Neuronal stem cell (in vitro differentiated cells): Measurements from ENCODE around the gene ALDH1L1.

Experiments
- DNase-seq: peaks from one replicate; pipeline ENCODE4 v3.0.0-alpha.2; 2013; ENCODE audit warnings: low spot score
- H2AFZ ChIP-seq: one replicate; pipeline ENCODE4 v1.6.1; 2013; ENCODE audit warnings: mild to moderate bottlenecking, low read length, inconsistent platforms
- H2AK5ac ChIP-seq: 2 replicates; pipeline ENCODE4 v1.6.1; 2013; ENCODE audit warnings: low read depth, mild to moderate bottlenecking, inconsistent platforms, low read length, moderate library complexity, mixed read lengths
- H2BK120ac ChIP-seq: 2 replicates; pipeline ENCODE4 v1.6.1; 2013; ENCODE audit warnings: low read depth, mild to moderate bottlenecking, inconsistent platforms, low read length, moderate library complexity, mixed read lengths
- H2BK12ac ChIP-seq: one replicate; pipeline ENCODE4 v1.6.1; 2013; ENCODE audit warnings: low read length, inconsistent platforms
- H2BK15ac ChIP-seq: 2 replicates; pipeline ENCODE4 v1.6.1; 2013; ENCODE audit warnings: mild to moderate bottlenecking, low read length, inconsistent platforms, mixed read lengths
- H2BK5ac ChIP-seq: one replicate; pipeline ENCODE4 v1.6.1; 2013; ENCODE audit warnings: inconsistent platforms, mild to moderate bottlenecking, low read length, moderate library complexity
- H3K14ac ChIP-seq: one replicate; pipeline ENCODE4 v1.6.1; 2013; ENCODE audit warnings: low read length, inconsistent platforms
- H3K18ac ChIP-seq: 2 replicates; pipeline ENCODE4 v1.6.1; 2013; ENCODE audit warnings: low read length, inconsistent platforms
- H3K23ac ChIP-seq: 2 replicates; pipeline ENCODE4 v1.6.1; 2013; ENCODE audit warnings: low read depth, mild to moderate bottlenecking, mixed read lengths, low read length, inconsistent platforms; ENCODE audit not compliant: poor library complexity
- H3K27ac ChIP-seq: replicated peaks from 3 replicates; pipeline ENCODE4 v1.5.1; 2013; ENCODE audit warnings: low read length, inconsistent platforms
- H3K27me3 ChIP-seq, 3 experiments: 2 replicates each; pipeline ENCODE4 v1.6.1; 2013; ENCODE audit warnings: low read length in 3 of 3, mild to moderate bottlenecking in 2 of 3, inconsistent platforms in 1 of 3, low read depth in 1 of 3, mixed read lengths in 1 of 3, moderate library complexity in 1 of 3; ENCODE audit not compliant: control insufficient read depth in 3 of 3, insufficient read depth in 3 of 3
- H3K36me3 ChIP-seq, 2 donors: replicated peaks in 1 of 2; 2 replicates each; pipeline ENCODE4 v1.6.1; 2013; ENCODE audit warnings: low read length in 2 of 2; ENCODE audit not compliant: control insufficient read depth in 2 of 2, insufficient read depth in 2 of 2
- H3K4ac ChIP-seq: 2 replicates; pipeline ENCODE4 v1.6.1; 2013; ENCODE audit warnings: inconsistent platforms, mild to moderate bottlenecking, low read length, moderate library complexity
- H3K4me1 ChIP-seq, 2 donors: 1 replicate in 1 of 2; 2 replicates in 1 of 2; pipeline ENCODE4 v1.6.1; 2013; ENCODE audit warnings: low read length in 2 of 2, low read depth in 1 of 2; ENCODE audit not compliant: control insufficient read depth in 2 of 2, insufficient read depth in 1 of 2
- H3K4me2 ChIP-seq: one replicate; pipeline ENCODE4 v1.6.1; 2013; ENCODE audit warnings: mild to moderate bottlenecking, low read length, inconsistent platforms; ENCODE audit not compliant: insufficient read depth, poor library complexity, severe bottlenecking
- H3K4me3 ChIP-seq, 2 donors: 2 replicates each; pipeline ENCODE4 v1.5.1; 2013; ENCODE audit warnings: low read length in 2 of 2, mild to moderate bottlenecking in 2 of 2, inconsistent platforms in 1 of 2, moderate library complexity in 1 of 2
- H3K79me1 ChIP-seq: one replicate; pipeline ENCODE4 v1.6.1; 2013; ENCODE audit warnings: low read depth, mild to moderate bottlenecking, inconsistent platforms, low read length, moderate library complexity
- H3K9ac ChIP-seq: one replicate; pipeline ENCODE4 v1.6.1; 2013; ENCODE audit warnings: mild to moderate bottlenecking, low read depth, low read length, inconsistent platforms; ENCODE audit not compliant: poor library complexity
- H3K9me3 ChIP-seq, 2 donors: replicated peaks in 1 of 2; 2 replicates each; pipeline versions ENCODE3 to v1.6.1; 2013; ENCODE audit warnings: low read length in 2 of 2, mild to moderate bottlenecking in 2 of 2, inconsistent platforms in 1 of 2, low read depth in 1 of 2, mixed read lengths in 1 of 2, moderate library complexity in 1 of 2; ENCODE audit not compliant: control insufficient read depth in 2 of 2, insufficient read depth in 1 of 2
- H4K8ac ChIP-seq: one replicate; pipeline ENCODE4 v1.6.1; 2013; ENCODE audit warnings: low read depth, mild to moderate bottlenecking, inconsistent platforms, low read length, moderate library complexity
- H4K91ac ChIP-seq: one replicate; pipeline ENCODE4 v1.6.1; 2013; ENCODE audit warnings: low read length, low read depth, mild to moderate bottlenecking, inconsistent platforms; ENCODE audit not compliant: poor library complexity
- WGBS, 2 donors: extraction: QIAGEN DNeasy Blood & Tissue Kit; methylation state at CpG; one replicate each; pipeline ENCODE4 v1.1.7; 2013; ENCODE audit warnings: missing lambda C conversion rate in 2 of 2, mixed read lengths in 1 of 2; ENCODE audit not compliant: insufficient read length in 2 of 2, insufficient replicate concordance in 1 of 2; ENCODE audit errors: extremely low coverage in 2 of 2; 5-methylcytosine and 5-hydroxymethylcytosine counted together

The ALDH1L1 gene

GRCh38 chr3:126201168-126201567 lies 20.8 kb upstream of the ALDH1L1 start:
- H2AK5ac ChIP-seq = no peak overlapping the region
- no peak overlapping the region for H3K9ac ChIP-seq
- no peak overlapping the region for H4K91ac ChIP-seq
- no peaks in the 10 kb centered on the region for H3K9me3 ChIP-seq
- no peak overlapping the region for H3K18ac ChIP-seq
- H3K36me3 ChIP-seq = no peaks in the 10 kb centered on the region
- peaks cover 0 to 3% (median 0%) of the 10 kb centered on the region in 3 experiments for H3K27me3 ChIP-seq
- H3K4me2 ChIP-seq = no peak overlapping the region
- H2AFZ ChIP-seq = no peak overlapping the region
- no peak overlapping the region for H2BK12ac ChIP-seq
- H4K8ac ChIP-seq = no peak overlapping the region
- DNase-seq = no peak
- H3K79me1 ChIP-seq = no peaks in the 10 kb centered on the region
- no peak overlapping the region for H3K4ac ChIP-seq
- H3K4me1 ChIP-seq = peaks cover 2 to 3% of the 10 kb centered on the region in 2 donors
- no peak overlapping the region for H3K23ac ChIP-seq
- no peak overlapping the region for H2BK5ac ChIP-seq
- no peak overlapping the region for H3K14ac ChIP-seq
- no peak overlapping the region for H3K4me3 ChIP-seq
- no CpG with 5 or more reads among the region's 3 CpGs for WGBS, 2 donors
- no peak overlapping the region for H2BK15ac ChIP-seq
- H3K27ac ChIP-seq = no peak overlapping the region
- H2BK120ac ChIP-seq = no peak overlapping the region

GRCh38 chr3:126200534-126200933 lies 20.1 kb upstream of the ALDH1L1 start:
- H3K4me2 ChIP-seq = no peak overlapping the region
- H2BK120ac ChIP-seq = no peak overlapping the region
- no peak overlapping the region for H3K4ac ChIP-seq
- no peak overlapping the region for H3K14ac ChIP-seq
- no peak overlapping the region for H2BK5ac ChIP-seq
- no peak overlapping the region for H4K8ac ChIP-seq
- H2BK12ac ChIP-seq = no peak overlapping the region
- no peaks in the 10 kb centered on the region for H3K9me3 ChIP-seq
- no peak overlapping the region for H3K4me3 ChIP-seq
- no peaks in the 10 kb centered on the region for H3K79me1 ChIP-seq
- no peak overlapping the region for H2AK5ac ChIP-seq
- H2BK15ac ChIP-seq = no peak overlapping the region
- no peak for DNase-seq
- no peak overlapping the region for H3K27ac ChIP-seq
- no CpG with 5 or more reads among the region's 3 CpGs for WGBS, 2 donors
- no peaks in the 10 kb centered on the region for H3K27me3 ChIP-seq
- no peak overlapping the region for H3K18ac ChIP-seq
- H3K9ac ChIP-seq = no peak overlapping the region
- no peak overlapping the region for H3K23ac ChIP-seq
- no peaks in the 10 kb centered on the region for H3K36me3 ChIP-seq
- H4K91ac ChIP-seq = no peak overlapping the region
- H2AFZ ChIP-seq = no peak overlapping the region
- H3K4me1 ChIP-seq = peaks cover 2 to 3% of the 10 kb centered on the region in 2 donors

- H3K4me3 ChIP-seq = no peak overlapping the region
- H4K91ac ChIP-seq = no peak overlapping the region
- H3K4me1 ChIP-seq = peaks cover 2 to 3% of the 10 kb centered on the region in 2 donors
- H2BK120ac ChIP-seq = no peak overlapping the region
- H3K4me2 ChIP-seq = no peak overlapping the region
- no peak overlapping the region for H3K27ac ChIP-seq
- no peak overlapping the region for H3K4ac ChIP-seq
- H3K9me3 ChIP-seq = peaks cover 0 to 3% of the 10 kb centered on the region in 2 donors
- H3K23ac ChIP-seq = no peak overlapping the region
- no CpG with 5 or more reads among the region's 2 CpGs for WGBS, 2 donors
- H3K9ac ChIP-seq = no peak overlapping the region
- H2BK5ac ChIP-seq = no peak overlapping the region
- no peak for DNase-seq
- H2AK5ac ChIP-seq = no peak overlapping the region
- no peak overlapping the region for H2BK15ac ChIP-seq
- no peak overlapping the region for H2BK12ac ChIP-seq
- H2AFZ ChIP-seq = no peak overlapping the region
- no peak overlapping the region for H3K18ac ChIP-seq
- no peak overlapping the region for H4K8ac ChIP-seq
- H3K14ac ChIP-seq = no peak overlapping the region
- no peaks in the 10 kb centered on the region for H3K27me3 ChIP-seq
- no peaks in the 10 kb centered on the region for H3K79me1 ChIP-seq
- H3K36me3 ChIP-seq = no peaks in the 10 kb centered on the region
These were observed 18.9 kb upstream of the ALDH1L1 start for GRCh38 chr3:126199256-126199655.

GRCh38 chr3:126197854-126198584 lies 17.6 kb upstream of the ALDH1L1 start:
- no peak overlapping the region for H2AFZ ChIP-seq
- H3K14ac ChIP-seq = no peak overlapping the region
- no peak overlapping the region for H2BK12ac ChIP-seq
- H3K36me3 ChIP-seq = no peaks in the 10 kb centered on the region
- no peak overlapping the region for H2BK120ac ChIP-seq
- H3K27ac ChIP-seq = no peak overlapping the region
- H3K4me2 ChIP-seq = no peak overlapping the region
- no peak overlapping the region for H4K8ac ChIP-seq
- WGBS, 2 donors = no CpG with 5 or more reads among the region's 7 CpGs
- H3K4me1 ChIP-seq = peaks cover 2 to 3% of the 10 kb centered on the region in 2 donors
- no peak overlapping the region for H3K4ac ChIP-seq
- no peak overlapping the region for H2AK5ac ChIP-seq
- no peaks in the 10 kb centered on the region for H3K79me1 ChIP-seq
- H3K9me3 ChIP-seq = peaks cover 0 to 3% of the 10 kb centered on the region in 2 donors
- H3K4me3 ChIP-seq = no peak overlapping the region
- no peak overlapping the region for H3K18ac ChIP-seq
- H3K23ac ChIP-seq = no peak overlapping the region
- H3K27me3 ChIP-seq = no peaks in the 10 kb centered on the region
- DNase-seq = no peak
- H4K91ac ChIP-seq = no peak overlapping the region
- no peak overlapping the region for H2BK5ac ChIP-seq
- H3K9ac ChIP-seq = no peak overlapping the region
- H2BK15ac ChIP-seq = no peak overlapping the region
